Fibroblast of the aortic adventitia (primary cell): ENCODE measurements around the gene USP6NL. TPM values are rescaled to one million over a fixed set of nuclear protein-coding genes. Genes with fewer than 3 reads are reported as not detected.

Source experiments
- DNase-seq: peaks from one replicate; pipeline ENCODE4 v3.0.0-alpha.2; 2010; ENCODE audit warnings: low read depth
- H3K4me3 ChIP-seq: 2 replicates; pipeline ENCODE4 v1.5.1; 2011; ENCODE audit warnings: low read depth, mild to moderate bottlenecking, control low read depth, low read length, moderate library complexity
- total RNA-seq: library from RNA; depleted of rRNA; stranded (reverse); fragments of >200 nt; gene quantifications from 2 replicates; pipeline ENCODE4 v1.2.3, GENCODE V29; 2012; ENCODE audit warnings: low replicate concordance
- TF ChIP-seq, protein P1 (sequence below): IDR thresholded peaks from 2 replicates; pipeline ENCODE4 v1.5.1; 2011; ENCODE audit warnings: mild to moderate bottlenecking, low read length, control low read depth, inconsistent platforms; ENCODE audit not compliant: insufficient read depth

USP6NL gene
- 8.3 and 15.2 TPM in 2 replicates for total RNA-seq

GRCh38 chr10:11611248-11612020 is at the start of gene USP6NL:
TSS of gene USP6NL (minus strand) at chr10:11611650. CDS start at chr10:11597634, 14,016 bp downstream.
- peak; percentile 66 for DNase-seq
- H3K4me3 ChIP-seq: peak within 1 kb of the TSS; percentile 88
- TF ChIP-seq, protein P1, sequence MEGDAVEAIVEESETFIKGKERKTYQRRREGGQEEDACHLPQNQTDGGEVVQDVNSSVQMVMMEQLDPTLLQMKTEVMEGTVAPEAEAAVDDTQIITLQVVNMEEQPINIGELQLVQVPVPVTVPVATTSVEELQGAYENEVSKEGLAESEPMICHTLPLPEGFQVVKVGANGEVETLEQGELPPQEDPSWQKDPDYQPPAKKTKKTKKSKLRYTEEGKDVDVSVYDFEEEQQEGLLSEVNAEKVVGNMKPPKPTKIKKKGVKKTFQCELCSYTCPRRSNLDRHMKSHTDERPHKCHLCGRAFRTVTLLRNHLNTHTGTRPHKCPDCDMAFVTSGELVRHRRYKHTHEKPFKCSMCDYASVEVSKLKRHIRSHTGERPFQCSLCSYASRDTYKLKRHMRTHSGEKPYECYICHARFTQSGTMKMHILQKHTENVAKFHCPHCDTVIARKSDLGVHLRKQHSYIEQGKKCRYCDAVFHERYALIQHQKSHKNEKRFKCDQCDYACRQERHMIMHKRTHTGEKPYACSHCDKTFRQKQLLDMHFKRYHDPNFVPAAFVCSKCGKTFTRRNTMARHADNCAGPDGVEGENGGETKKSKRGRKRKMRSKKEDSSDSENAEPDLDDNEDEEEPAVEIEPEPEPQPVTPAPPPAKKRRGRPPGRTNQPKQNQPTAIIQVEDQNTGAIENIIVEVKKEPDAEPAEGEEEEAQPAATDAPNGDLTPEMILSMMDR: no peak

- TF ChIP-seq, protein P1: no peak
- DNase-seq: no peak
Observed at GRCh38 chr10:11658801-11659368, 47.4 kb upstream of the USP6NL start.

DNA sequence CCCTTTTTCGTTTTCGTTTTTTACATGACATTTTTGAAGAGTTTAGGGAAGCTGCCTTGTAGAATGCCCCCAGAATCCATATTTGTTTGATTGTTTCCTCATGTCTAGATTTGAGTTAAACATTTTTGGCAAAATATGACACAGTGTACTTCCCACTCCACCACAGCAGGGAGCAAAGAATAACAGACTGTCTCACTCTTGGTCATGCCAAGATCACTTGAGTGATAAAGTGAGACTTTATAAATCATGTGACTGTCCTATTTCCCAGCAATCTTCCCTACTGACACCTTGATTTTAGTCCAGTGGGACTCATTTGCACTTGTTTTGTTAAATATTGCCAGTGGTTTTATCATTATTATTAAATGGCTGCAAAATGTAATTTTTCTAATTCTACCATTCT is 44.4 kb upstream of the USP6NL start:
- no peak overlapping the region for H3K4me3 ChIP-seq
- no peak for DNase-seq
- TF ChIP-seq, protein P1: no peak

More at GRCh38 chr10:11658801-11659368, 47.4 kb upstream of the USP6NL start:
- H3K4me3 ChIP-seq: no peak overlapping the region

DNA sequence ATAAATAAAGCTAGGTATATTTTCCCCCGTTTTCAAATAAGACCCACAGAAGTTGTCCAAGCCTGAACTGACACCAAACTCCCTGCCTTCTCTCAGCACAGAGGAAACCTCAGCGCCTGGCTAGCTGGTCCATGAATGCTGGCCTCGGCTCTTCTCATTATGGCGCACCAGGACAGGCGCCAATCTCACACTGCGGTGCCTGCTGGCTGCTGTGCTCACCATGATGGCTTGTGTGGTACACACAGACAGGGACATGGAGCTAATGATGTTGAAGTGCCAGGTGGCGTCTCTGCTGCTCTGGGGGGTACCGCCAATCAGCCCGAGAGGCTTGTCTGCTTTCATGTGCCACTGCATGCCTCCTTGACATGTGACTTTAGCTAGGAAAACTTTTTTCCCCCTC is 43.2 kb upstream of the USP6NL start:
- TF ChIP-seq, protein P1: no peak
- no peak for DNase-seq

GRCh38 chr10:11653758-11654471 is 42.5 kb upstream of the USP6NL start:
- DNase-seq: no peak
- TF ChIP-seq, protein P1: no peak
- no peak overlapping the region for H3K4me3 ChIP-seq

More for the DNA sequence above, 43.2 kb upstream of the USP6NL start:
- no peak overlapping the region for H3K4me3 ChIP-seq

- no peak overlapping the region for H3K4me3 ChIP-seq
- TF ChIP-seq, protein P1: no peak
- no peak for DNase-seq
Observed at GRCh38 chr10:11647676-11648075, 36.2 kb upstream of the USP6NL start.
